Mesenchymal stem cell (in vitro differentiated cells and primary cell): Measurements from ENCODE around the gene INAFM1. TPM values are rescaled to one million over a fixed set of nuclear protein-coding genes. Genes with fewer than 3 reads are reported as not detected.

Experiments
- small RNA-seq: library from polyadenylated mRNA; stranded (forward); fragments of <200 nt; extraction: miRNeasy Mini kit (QIAGEN cat#:217004); gene quantifications from one replicate; pipeline ENCODE3, GENCODE V24; 2013; ENCODE audit warnings: low read depth

The INAFM1 gene

Small RNAs within 50 kb of the gene (small RNA-seq; reads per million reads assigned to genes)
- not detected for gene MIR3190
